Motor neuron (in vitro differentiated cells): ENCODE results near the gene TNIK. TPM values are rescaled to one million over a fixed set of nuclear protein-coding genes. Genes with fewer than 3 reads are reported as not detected.
"Not testable (repeated sequence)": the region's sequence is repeated elsewhere in the genome, so short reads cannot be mapped to it uniquely, and the experiment has no call there.

ENCODE experiments used
- ATAC-seq, 8 experiments: fragments of 200-7000 bp; cut with Tn5 transposase; replicated peaks in 6 of 8; 2 replicates each; pipeline ENCODE4 v1.8.0; 2021; ENCODE audit warnings: mild to moderate bottlenecking in 8 of 8, moderate library complexity in 8 of 8
- H3K27ac ChIP-seq, 2 donors: fragments of 250-450 bp; sonication (Bioruptor Pico); 2 replicates each; pipeline ENCODE4 v1.9.0; 2021; ENCODE audit warnings: antibody characterized with exemption in 2 of 2, mild to moderate bottlenecking in 2 of 2, moderate library complexity in 1 of 2
- H3K4me1 ChIP-seq, 2 donors: fragments of 250-450 bp; sonication (Bioruptor Pico); replicated peaks in 1 of 2; 2 replicates each; pipeline ENCODE4 v1.6.1; 2021; ENCODE audit warnings: antibody characterized with exemption in 2 of 2, mild to moderate bottlenecking in 2 of 2, moderate library complexity in 1 of 2
- H3K4me3 ChIP-seq, 5 donors: fragments of 250-450 bp; sonication (Bioruptor Pico); 2 replicates each; pipeline ENCODE4 v1.9.0; 2021; ENCODE audit warnings: antibody characterized with exemption in 5 of 5, mild to moderate bottlenecking in 5 of 5, moderate library complexity in 4 of 5
- WGBS, 10 experiments: fragments of 450-650 bp; shearing (Covaris generic); methylation state at CpG; one replicate each; pipeline ENCODE4 v1.0.0; 2022; 5-methylcytosine and 5-hydroxymethylcytosine counted together
- in situ Hi-C, 9 experiments: fragments of 400-800 bp; cut with MboI; loops; one replicate each; pipeline ENCODE4 v1.15.0; 2021; ENCODE audit warnings: low sequenced_read_pairs in 9 of 9, low pct_unique_long_range_greater_than_20kb in 2 of 9; ENCODE audit not compliant: unreplicated experiment in 9 of 9
- total RNA-seq, 8 experiments: library from RNA; unstranded; fragments of 300-600 nt; gene quantifications; 2 replicates each; pipeline versions ENCODE4 v1.2.3 to v1.2.4, GENCODE V29; 2022

The TNIK gene
- total RNA-seq, 8 experiments from 2014 or later = 0.87 to 76.5 (median 23.3) TPM

DNA sequence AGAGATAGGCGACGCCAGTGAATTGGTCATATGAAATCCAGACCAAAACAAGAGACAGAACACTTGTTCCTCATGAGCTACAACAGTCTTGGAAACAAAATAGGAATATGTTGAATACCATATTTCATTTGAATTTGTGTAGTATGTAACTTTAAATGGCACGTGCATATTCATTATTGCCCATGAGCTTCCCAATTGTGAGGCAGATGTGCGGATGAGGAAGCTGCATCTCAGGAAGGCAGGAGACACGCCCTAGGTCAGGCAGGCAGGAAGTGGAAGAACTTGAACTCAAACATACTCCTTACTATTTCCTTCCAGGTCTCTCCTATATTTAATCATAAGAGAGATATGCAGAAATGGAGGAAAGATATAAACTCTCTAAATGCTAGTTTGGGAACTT lies 326.9 kb downstream of the TNIK start:
- Histone ChIP-seq H3K4me1 (no peaks in the 10 kb centered on the region), H3K4me3 (no peak overlapping the region), H3K27ac (no peak overlapping the region)
- peak in 2 of 8 experiments; percentile 18 to 75 for ATAC-seq
- 7 to 100% (median 88%) methylated on average over 1 to 5 of the region's 5 CpGs; no CpG with 5 or more reads in 2 of the 10 experiments for WGBS, 10 experiments
- in situ Hi-C loops = no loop called here

DNA sequence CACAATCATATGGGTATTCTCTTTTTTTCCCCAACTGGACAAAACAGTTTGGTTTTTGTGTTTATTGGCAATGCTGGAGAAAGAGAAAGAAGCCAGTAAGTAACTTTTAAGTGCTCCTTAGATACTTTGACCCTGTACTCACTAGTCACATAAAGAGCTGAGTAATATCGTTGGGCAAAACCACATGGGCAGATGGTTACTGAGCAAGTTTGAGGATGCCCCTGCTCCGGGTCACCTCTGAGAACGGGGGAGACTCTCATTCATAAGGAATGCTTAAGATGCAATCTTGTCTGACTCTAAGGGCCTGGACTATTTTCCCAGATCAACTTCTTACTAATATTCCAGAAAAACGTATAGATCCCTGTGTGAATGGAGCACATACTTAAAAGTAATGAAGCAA lies 327.3 kb downstream of the TNIK start:
- no peaks in the 10 kb centered on the region for H3K4me1 ChIP-seq

DNA sequence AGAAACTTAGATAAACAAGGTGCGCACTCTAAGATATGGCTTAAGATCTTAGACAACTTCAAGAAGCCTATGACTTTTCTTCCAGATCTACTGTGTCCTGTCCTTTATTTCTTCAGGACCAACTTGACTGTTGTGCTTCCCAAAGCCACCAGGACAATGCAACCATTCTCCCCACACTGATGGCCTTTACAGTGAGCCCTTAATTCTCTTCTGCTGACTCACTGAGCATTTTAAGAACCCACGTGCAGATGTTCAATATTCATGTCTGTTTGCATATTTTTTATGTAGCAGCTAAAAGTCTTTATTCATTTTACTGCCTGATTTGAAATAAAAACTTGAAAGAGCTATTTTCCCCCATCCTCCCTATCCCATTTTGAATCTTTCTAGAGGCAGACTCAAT lies 330.4 kb downstream of the TNIK start:
- Histone ChIP-seq H3K27ac (no peak overlapping the region), H3K4me3 (no peak overlapping the region), H3K4me1 (no peaks in the 10 kb centered on the region)
- 0 to 100% (median 70%) methylated on average over 1 to 2 of the region's 2 CpGs for WGBS, 10 experiments
- peak in 3 of 8 experiments; percentile 86 to 92 (median 89) for ATAC-seq
- in situ Hi-C loops = no loop called here

More for the DNA sequence above, 327.3 kb downstream of the TNIK start:
- ATAC-seq = no peak
- WGBS, 10 experiments = 0 to 100% (median 83%) methylated on average over 1 to 4 of the region's 4 CpGs; no CpG with 5 or more reads in 1 of the 10 experiments
- H3K27ac ChIP-seq = no peak overlapping the region
- in situ Hi-C loops = no loop called here
- H3K4me3 ChIP-seq = no peak overlapping the region

DNA sequence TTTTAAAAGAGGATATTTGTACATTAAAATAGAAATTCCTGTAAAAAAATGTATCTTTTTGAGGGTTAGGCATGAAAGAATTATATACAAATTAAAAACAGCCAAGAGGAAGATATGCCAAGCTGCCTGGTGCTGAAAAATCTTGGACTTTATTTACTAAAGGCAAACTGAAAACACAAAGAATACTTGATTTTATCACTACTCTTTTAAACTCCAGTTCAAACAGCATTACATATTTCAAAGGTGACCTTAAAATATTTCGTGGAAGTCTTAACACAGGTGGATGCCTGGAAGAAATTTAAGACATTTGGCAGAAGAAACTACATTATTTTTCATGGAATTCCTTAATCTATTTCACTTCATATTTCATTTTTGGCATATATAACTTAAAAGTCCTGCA lies 332.6 kb downstream of the TNIK start:
- Histone ChIP-seq H3K4me3 (no peak overlapping the region), H3K27ac (no peak overlapping the region), H3K4me1 (no peaks in the 10 kb centered on the region)
- no peak for ATAC-seq
- WGBS, 10 experiments = 20 to 100% (median 90%) methylated on average over 1 of the region's 1 CpG; no CpG with 5 or more reads in 1 of the 10 experiments
- in situ Hi-C loops = no loop called here

DNA sequence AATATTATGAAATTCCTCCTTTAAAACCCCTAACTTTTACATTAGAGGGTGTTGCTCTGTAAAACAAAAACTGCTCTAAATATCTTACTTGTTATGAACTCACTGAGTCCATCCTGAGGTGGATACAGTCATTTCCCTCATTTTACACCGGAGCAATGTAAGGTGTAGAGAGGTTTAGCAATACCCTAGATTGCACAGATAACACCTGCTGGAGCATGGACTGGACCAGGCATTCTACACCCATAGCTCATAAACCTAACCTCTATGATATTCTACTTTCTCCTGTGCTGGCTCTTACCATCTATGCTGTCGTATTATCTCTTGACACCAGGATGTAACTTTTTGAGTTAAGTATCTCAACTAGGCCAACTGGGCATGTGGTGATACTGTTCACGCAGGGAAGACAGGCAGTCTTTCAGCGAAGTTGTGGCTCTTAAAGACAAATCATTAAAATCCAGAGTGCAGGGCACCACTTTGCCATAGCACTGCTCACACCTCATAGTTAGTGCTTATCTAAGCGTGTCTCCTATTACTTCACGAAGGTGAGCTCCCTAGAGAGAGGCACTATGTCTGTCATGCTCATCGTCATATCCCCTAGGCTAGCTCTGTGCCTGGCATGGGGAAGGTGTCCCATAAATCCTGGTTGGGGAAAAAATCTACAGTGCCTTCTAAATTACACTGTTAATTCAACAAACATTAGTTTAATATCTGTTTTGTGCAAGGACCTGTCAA lies 333.6 kb downstream of the TNIK start:
- in situ Hi-C loops = no loop called here
- no peak overlapping the region for H3K4me3 ChIP-seq
- 78 to 96% (median 91%) methylated on average over 2 to 7 of the region's 7 CpGs; no CpG with 5 or more reads in 2 of the 10 experiments for WGBS, 10 experiments
- H3K27ac ChIP-seq = no peak overlapping the region
- ATAC-seq = no peak
- no peaks in the 10 kb centered on the region for H3K4me1 ChIP-seq

DNA sequence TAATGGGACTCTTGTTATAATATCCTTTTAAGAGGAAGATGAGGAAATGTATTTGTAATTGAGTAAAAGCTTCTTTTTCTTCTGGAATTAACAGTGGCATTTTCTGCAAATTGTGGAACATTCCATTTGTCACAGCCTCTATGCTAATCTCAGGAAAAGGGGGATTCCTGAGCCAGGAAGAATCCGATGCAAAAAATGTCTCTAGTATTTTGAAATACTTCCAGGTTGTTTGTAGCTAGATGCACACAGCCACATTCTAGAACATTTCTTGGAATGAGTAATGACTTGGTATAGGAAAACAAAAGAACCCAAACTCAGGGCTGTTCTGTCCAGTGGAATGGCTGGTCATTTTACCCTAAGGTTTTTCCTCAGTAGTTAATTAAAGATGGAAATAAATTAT lies 335.2 kb downstream of the TNIK start:
- 0 to 100% (median 67%) methylated on average over 1 of the region's 1 CpG; no CpG with 5 or more reads in 3 of the 10 experiments for WGBS, 10 experiments
- no peak overlapping the region for H3K4me3 ChIP-seq
- in situ Hi-C loops = no loop called here
- no peaks in the 10 kb centered on the region for H3K4me1 ChIP-seq
- peak in 1 of 8 experiments; percentile 21 for ATAC-seq
- H3K27ac ChIP-seq = no peak overlapping the region

DNA sequence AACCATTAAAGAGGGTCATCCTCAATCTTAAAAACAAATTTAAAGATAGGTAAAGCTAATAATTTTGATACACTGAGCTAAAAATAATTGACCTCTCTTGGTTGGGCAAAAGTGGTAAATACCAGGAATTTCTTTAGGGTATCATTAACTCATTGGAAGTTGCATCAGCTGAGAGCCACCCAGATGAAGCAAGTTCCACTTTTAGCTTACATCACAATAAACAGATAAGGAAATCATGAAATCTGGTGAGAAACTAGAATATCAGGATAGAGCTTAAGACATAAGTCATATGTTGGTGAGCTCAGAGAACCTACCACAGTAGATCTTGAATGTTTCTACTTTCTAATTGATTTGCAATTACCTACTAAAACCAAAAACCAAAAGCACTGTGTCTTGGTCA lies 336.3 kb downstream of the TNIK start:
- in situ Hi-C loops = no loop called here
- no peaks in the 10 kb centered on the region for H3K4me1 ChIP-seq
- no peak overlapping the region for H3K4me3 ChIP-seq
- no peak overlapping the region for H3K27ac ChIP-seq
- no peak for ATAC-seq

DNA sequence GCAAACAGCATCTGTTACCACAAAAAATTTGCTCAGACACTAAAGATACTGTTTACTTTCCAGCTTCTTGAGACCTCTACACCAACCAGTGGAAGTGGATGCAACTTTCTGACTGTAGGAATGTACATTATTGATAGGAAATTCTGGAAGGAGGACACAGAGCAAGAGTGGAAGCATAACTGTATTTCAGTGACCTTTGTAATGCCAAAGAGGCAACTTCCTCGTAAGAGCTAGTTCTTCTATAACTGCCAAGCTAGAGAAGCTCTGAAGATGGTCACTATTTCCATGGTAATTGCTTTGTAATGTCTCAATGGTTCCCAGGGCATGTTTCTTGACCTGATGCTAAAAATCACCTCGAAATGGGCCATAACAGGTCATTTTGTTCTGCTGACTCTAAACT lies 337.3 kb downstream of the TNIK start:
- no peak for ATAC-seq
- H3K4me3 ChIP-seq = no peak overlapping the region
- in situ Hi-C loops = no loop called here
- no peaks in the 10 kb centered on the region for H3K4me1 ChIP-seq
- 11 to 100% (median 80%) methylated on average over 1 to 2 of the region's 2 CpGs; no CpG with 5 or more reads in 1 of the 10 experiments for WGBS, 10 experiments
- H3K27ac ChIP-seq = no peak overlapping the region

DNA sequence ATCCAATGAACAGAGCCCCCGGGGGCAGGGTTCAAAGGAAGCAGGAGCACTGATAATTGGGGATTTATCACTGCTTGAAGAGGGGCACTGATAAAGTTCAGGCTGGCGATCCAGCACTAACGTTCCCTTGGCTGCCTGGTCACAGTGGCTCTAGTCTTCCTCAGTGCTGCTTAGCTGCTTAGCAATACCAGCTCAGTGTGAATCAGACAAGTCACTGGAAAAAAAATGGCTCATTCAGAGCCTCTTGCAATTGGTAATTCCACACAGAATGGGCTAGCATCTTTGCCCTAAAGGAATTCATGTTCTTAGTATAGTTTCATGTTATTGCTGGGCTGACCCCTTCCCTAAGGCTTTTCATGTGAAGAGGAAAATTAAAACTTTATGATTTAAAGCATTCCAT lies 338.0 kb downstream of the TNIK start:
- H3K4me1 ChIP-seq = no peaks in the 10 kb centered on the region
- H3K27ac ChIP-seq = no peak overlapping the region
- 27 to 92% (median 82%) methylated on average over 1 to 3 of the region's 3 CpGs; no CpG with 5 or more reads in 2 of the 10 experiments for WGBS, 10 experiments
- ATAC-seq = peak in 2 of 8 experiments; percentile 73 to 98
- H3K4me3 ChIP-seq = no peak overlapping the region
- in situ Hi-C loops = no loop called here

DNA sequence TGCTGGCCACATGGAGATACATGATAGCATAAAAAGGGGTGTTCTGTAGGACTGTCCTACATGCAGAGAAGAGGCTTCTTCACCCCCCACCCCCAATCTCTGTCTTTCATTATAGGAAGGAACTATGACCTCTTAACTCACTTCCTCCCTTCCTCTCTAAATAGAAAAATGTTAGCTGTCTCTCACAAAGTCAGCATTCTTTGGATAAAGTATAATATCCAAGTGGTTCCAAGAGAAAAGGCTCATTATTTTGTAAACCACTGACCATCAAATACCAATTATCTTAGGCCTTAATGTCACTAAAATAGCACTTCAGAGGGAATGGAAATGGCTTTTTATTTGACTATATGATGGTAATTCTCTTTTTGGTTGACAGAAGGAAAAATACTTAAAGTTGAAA lies 338.4 kb downstream of the TNIK start:
- in situ Hi-C loops = no loop called here
- H3K4me3 ChIP-seq = no peak overlapping the region
- no peak for ATAC-seq
- H3K27ac ChIP-seq = no peak overlapping the region
- no peaks in the 10 kb centered on the region for H3K4me1 ChIP-seq

DNA sequence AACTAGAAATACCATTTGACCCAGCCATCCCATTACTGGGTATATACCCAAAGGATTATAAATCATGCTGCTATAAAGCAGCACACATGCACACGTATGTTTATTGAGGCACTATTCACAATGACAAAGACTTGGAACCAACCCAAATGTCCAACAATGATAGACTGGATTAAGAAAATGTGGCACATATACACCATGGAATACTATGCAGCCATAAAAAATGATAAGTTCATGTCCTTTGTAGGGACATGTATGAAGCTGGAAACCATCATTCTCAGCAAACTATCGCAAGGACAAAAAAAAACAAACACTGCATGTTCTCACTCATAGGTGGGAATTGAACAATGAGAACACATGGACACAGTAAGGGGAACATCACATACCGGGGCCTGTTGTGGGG lies 340.8 kb downstream of the TNIK start:
- H3K4me3 ChIP-seq, in situ Hi-C loops, ATAC-seq, H3K4me1 ChIP-seq, H3K27ac ChIP-seq: not testable (repeated sequence)
- WGBS, 10 experiments = 60% methylated on average over 1 of the region's 3 CpGs; no CpG with 5 or more reads in 9 of the 10 experiments

DNA sequence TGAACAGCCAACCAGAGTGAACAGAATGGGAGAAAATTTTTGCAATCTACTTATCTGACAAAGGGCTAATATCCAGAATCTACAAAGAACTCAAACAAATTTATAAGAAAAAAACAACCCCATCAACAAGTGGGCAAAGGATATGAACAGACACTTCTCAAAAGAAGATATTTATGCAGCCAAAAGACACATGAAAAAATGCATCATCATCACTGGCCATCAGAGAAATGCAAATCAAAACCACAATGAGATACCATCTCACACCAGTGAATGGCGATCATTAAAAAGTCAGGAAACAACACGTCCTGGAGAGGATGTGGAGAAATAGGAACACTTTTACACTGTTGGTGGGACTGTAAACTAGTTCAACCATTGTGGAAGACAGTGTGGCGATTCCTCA lies 341.2 kb downstream of the TNIK start:
- H3K4me1 ChIP-seq, ATAC-seq: not testable (repeated sequence)

DNA sequence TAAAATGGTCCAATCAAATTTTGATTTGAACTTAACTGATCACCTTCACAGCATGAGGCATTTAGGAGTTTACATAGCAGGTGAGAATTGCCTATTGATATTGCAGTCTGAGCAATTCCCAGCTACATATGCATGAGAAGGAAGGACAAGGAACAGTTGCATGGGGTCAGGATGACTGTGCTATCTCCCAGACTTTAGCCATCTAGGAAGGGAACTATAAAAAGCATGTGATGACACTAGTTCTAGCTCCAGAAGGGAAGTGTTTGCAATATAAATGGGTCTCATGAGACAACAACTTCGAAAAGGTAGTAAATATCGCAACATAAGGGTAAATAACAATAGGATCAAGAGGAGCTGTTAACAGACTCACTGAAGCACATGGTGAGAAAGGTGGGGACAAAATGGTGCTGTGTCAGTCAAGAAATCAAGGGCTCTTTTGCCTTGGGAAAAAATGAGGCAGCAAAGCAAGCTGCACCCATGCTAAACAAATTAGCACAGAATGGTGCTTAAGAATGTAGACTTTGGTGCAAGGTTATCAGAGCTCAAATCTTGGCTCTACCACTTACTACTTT lies 343.3 kb downstream of the TNIK start:
- ATAC-seq = no peak
- Histone ChIP-seq H3K4me3 (no peak overlapping the region), H3K4me1 (no peaks in the 10 kb centered on the region), H3K27ac (no peak overlapping the region)
- in situ Hi-C loops = no loop called here
- WGBS, 10 experiments = 50 to 100% (median 85%) methylated on average over 2 of the region's 2 CpGs; no CpG with 5 or more reads in 2 of the 10 experiments

More for the DNA sequence above, 341.2 kb downstream of the TNIK start:
- 86 to 90% methylated on average over 1 to 2 of the region's 3 CpGs; no CpG with 5 or more reads in 8 of the 10 experiments for WGBS, 10 experiments
- in situ Hi-C loops, H3K4me3 ChIP-seq, H3K27ac ChIP-seq: not testable (repeated sequence)

DNA sequence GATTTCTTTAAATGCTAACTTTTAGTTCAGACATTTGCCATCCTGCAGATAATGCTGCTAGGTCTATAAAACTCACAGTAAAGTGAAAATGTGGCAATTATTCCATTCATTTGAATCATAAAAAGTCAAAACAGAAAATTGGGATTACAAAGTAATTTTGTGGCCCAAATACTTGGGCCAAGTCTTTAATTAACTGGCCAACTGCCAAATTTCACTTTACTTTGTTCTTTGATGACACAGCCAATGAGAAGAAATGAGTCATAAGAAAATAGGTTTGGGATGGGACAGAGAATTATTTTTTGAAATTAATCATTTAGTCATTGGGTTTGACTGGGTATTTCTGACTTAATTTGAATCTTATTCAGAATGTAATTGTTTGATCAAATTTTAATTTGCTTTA lies 343.8 kb downstream of the TNIK start:
- H3K27ac ChIP-seq = no peak overlapping the region
- in situ Hi-C loops = no loop called here

More for the DNA sequence above, 343.8 kb downstream of the TNIK start:
- Histone ChIP-seq H3K4me1 (no peaks in the 10 kb centered on the region), H3K4me3 (no peak overlapping the region)
- ATAC-seq = no peak
